Lung (tissue), 12 donors: ENCODE measurements around the gene PCMT1. TPM values are rescaled to one million over a fixed set of nuclear protein-coding genes. Genes with fewer than 3 reads are reported as not detected.

Experiments
- ATAC-seq: fragments of 200-7000 bp; cut with Tn5 transposase; one replicate; pipeline ENCODE4 v1.9.1; 2020; ENCODE audit warnings: moderate number of reproducible peaks; ENCODE audit not compliant: insufficient read depth, low FRiP score
- DNase-seq, 3 donors: peaks; one replicate each; pipeline ENCODE4 v3.0.0-alpha.2; 2013 to 2017
- H3K27ac ChIP-seq, 2 donors: one replicate each; pipeline ENCODE4 v1.5.1; 2013; ENCODE audit warnings: mild to moderate bottlenecking in 2 of 2, moderate library complexity in 2 of 2, control low read depth in 1 of 2, inconsistent platforms in 1 of 2, low read depth in 1 of 2, low read length in 1 of 2
- H3K27me3 ChIP-seq, 3 donors: one replicate each; pipeline ENCODE4 v1.5.1; 2013; ENCODE audit warnings: low read length in 2 of 3; ENCODE audit not compliant: control insufficient read depth in 3 of 3, insufficient read depth in 3 of 3
- H3K36me3 ChIP-seq, 4 donors: one replicate each; pipeline ENCODE4 v1.5.1; 2013; ENCODE audit warnings: low read length in 4 of 4, mild to moderate bottlenecking in 1 of 4, moderate library complexity in 1 of 4; ENCODE audit not compliant: control insufficient read depth in 4 of 4, insufficient read depth in 4 of 4
- H3K4me1 ChIP-seq, 5 donors: one replicate each; pipeline ENCODE4 v1.5.1; 2013; ENCODE audit warnings: low read length in 5 of 5, mild to moderate bottlenecking in 2 of 5, moderate library complexity in 1 of 5; ENCODE audit not compliant: control insufficient read depth in 5 of 5, insufficient read depth in 5 of 5
- H3K4me3 ChIP-seq: one replicate; pipeline ENCODE4 v1.5.1; 2013; ENCODE audit warnings: mild to moderate bottlenecking, control low read depth, moderate library complexity
- H3K9ac ChIP-seq, 2 donors: one replicate each; pipeline ENCODE4 v1.5.1; 2013; ENCODE audit warnings: low read length in 2 of 2, control low read depth in 1 of 2; ENCODE audit not compliant: insufficient read depth in 1 of 2
- H3K9me3 ChIP-seq, 4 donors: one replicate each; pipeline ENCODE4 v1.5.1; 2013; ENCODE audit warnings: low read length in 3 of 4, mild to moderate bottlenecking in 1 of 4, moderate library complexity in 1 of 4; ENCODE audit not compliant: control insufficient read depth in 4 of 4, insufficient read depth in 3 of 4
- CTCF ChIP-seq: IDR thresholded peaks from 2 replicates; pipeline ENCODE4 v1.5.1; 2012; ENCODE audit warnings: mild to moderate bottlenecking; ENCODE audit errors: control extremely low read depth, extremely low read depth
- WGBS, 2 donors: extraction: QIAGEN DNeasy Blood & Tissue Kit; methylation state at CpG; one replicate each; pipeline ENCODE4 v1.1.7; 2013; 5-methylcytosine and 5-hydroxymethylcytosine counted together
- polyA plus RNA-seq, 2 donors: library from polyadenylated mRNA; stranded (reverse); fragments of 200-250 nt; gene quantifications; one replicate each; pipeline ENCODE4 v1.2.1, GENCODE V29; 2013
- total RNA-seq, 2 donors: library from RNA; depleted of rRNA in 1 of 2; stranded (reverse); fragments of >200 nt in 1 of 2; gene quantifications; one replicate each; pipeline ENCODE4 v1.2.1, GENCODE V29; 2014 to 2021
- donor health status: control.
- donor health status: control.
- donor health status: Bipolar disorder and iron deficiency.
- donor health status: healthy.
- donor health status: DM: yes; HTN: yes; CAD: no.

The PCMT1 gene
- total and polyA plus RNA-seq, 4 donors: 32.6 to 91.2 (median 61.1) TPM

- H3K27ac ChIP-seq: no peak overlapping the region
- H3K9ac ChIP-seq: no peak overlapping the region
Observed at GRCh38 chr6:149860513-149860833, 110.9 kb downstream of the PCMT1 start.

More at GRCh38 chr6:149860513-149860833, 110.9 kb downstream of the PCMT1 start:
- Histone ChIP-seq H3K36me3 (no peaks in the 10 kb centered on the region), H3K27me3 (no peaks in the 10 kb centered on the region), H3K9me3 (peaks cover 0 to 2% (median 0%) of the 10 kb centered on the region in 4 donors), H3K4me1 (peaks cover 2 to 7% (median 4%) of the 10 kb centered on the region in 5 donors), H3K4me3 (no peak overlapping the region)
- WGBS, 2 donors: 95 to 96% methylated on average over 5 of the region's 5 CpGs
- TF ChIP-seq CTCF: no peak
- DNase-seq (no peak), ATAC-seq (no peak)

Other genes with a start within 250 kb of the PCMT1 start
- 10 to 100 TPM; 20.8 to 52.3 TPM for gene PPIL4, start 203.7 kb upstream of the PCMT1 start, total RNA-seq
- 10 to 100 TPM; 15.7 to 23.1 TPM for gene PPIL4, start 203.7 kb upstream of the PCMT1 start, polyA plus RNA-seq
- gene GINM1, start 183.4 kb upstream of the PCMT1 start, total RNA-seq: 10 to 100 TPM; 35.8 to 62.3 TPM
- 10 to 100 TPM; 32.1 to 36.3 TPM for gene GINM1, start 183.4 kb upstream of the PCMT1 start, polyA plus RNA-seq
- gene KATNA1, start 101.0 kb upstream of the PCMT1 start, total RNA-seq: 10 to 100 TPM; 12.6 to 28.1 TPM
- gene KATNA1, start 101.0 kb upstream of the PCMT1 start, polyA plus RNA-seq: 10 to 100 TPM; 10.5 to 12.3 TPM
- 10 to 100 TPM; 26.4 to 35.4 TPM for gene LATS1, start 31.6 kb upstream of the PCMT1 start, total RNA-seq
- 1 to 10 TPM; 7.1 TPM for gene LATS1, start 31.6 kb upstream of the PCMT1 start, polyA plus RNA-seq
- gene NUP43, start 3.2 kb upstream of the PCMT1 start, total RNA-seq: 10 to 100 TPM; 28.3 to 30.2 TPM
- gene NUP43, start 3.2 kb upstream of the PCMT1 start, polyA plus RNA-seq: 10 to 100 TPM in 1 of 2 donors, 1 to 10 TPM in 1; 6.5 to 11.2 TPM
- 10 to 100 TPM; 34.3 to 39.5 TPM for gene LRP11, start 114.6 kb downstream of the PCMT1 start, total RNA-seq
- 10 to 100 TPM; 15.8 to 18.7 TPM for gene LRP11, start 114.6 kb downstream of the PCMT1 start, polyA plus RNA-seq
- gene RAET1E, start 148.4 kb downstream of the PCMT1 start, total RNA-seq: under 1 TPM; 0.94 to 0.98 TPM
- gene RAET1E, start 148.4 kb downstream of the PCMT1 start, polyA plus RNA-seq: under 1 TPM; 0.56 to 0.93 TPM
- 1 to 10 TPM in 1 of 2 donors, under 1 TPM in 1; 0.61 to 1.4 TPM for gene RAET1G, start 173.4 kb downstream of the PCMT1 start, total RNA-seq
- 1 to 10 TPM in 1 of 2 donors, under 1 TPM in 1; 0.32 to 1.8 TPM for gene RAET1G, start 173.4 kb downstream of the PCMT1 start, polyA plus RNA-seq
- gene ULBP2, start 192.3 kb downstream of the PCMT1 start, total RNA-seq: 1 to 10 TPM; 2.4 to 2.9 TPM
- 1 to 10 TPM; 1.2 to 6.2 TPM for gene ULBP2, start 192.3 kb downstream of the PCMT1 start, polyA plus RNA-seq
- 1 to 10 TPM; 1.7 to 6.2 TPM for gene ULBP1, start 214.2 kb downstream of the PCMT1 start, total RNA-seq
- 1 to 10 TPM in 1 of 2 donors, under 1 TPM in 1; 0.59 to 1.9 TPM for gene ULBP1, start 214.2 kb downstream of the PCMT1 start, polyA plus RNA-seq